Erythroblast (primary cell): ENCODE data around the gene TRPC4.

Source experiments
- GATA1 ChIP-seq: IDR thresholded peaks from 2 replicates; pipeline ENCODE4 v1.6.1; 2011; ENCODE audit warnings: low read depth, mild to moderate bottlenecking, control low read depth, low read length, moderate library complexity
- POLR2A ChIP-seq: IDR thresholded peaks from 2 replicates; pipeline ENCODE4 v1.6.1; 2011; ENCODE audit warnings: mild to moderate bottlenecking, low read length

DNA sequence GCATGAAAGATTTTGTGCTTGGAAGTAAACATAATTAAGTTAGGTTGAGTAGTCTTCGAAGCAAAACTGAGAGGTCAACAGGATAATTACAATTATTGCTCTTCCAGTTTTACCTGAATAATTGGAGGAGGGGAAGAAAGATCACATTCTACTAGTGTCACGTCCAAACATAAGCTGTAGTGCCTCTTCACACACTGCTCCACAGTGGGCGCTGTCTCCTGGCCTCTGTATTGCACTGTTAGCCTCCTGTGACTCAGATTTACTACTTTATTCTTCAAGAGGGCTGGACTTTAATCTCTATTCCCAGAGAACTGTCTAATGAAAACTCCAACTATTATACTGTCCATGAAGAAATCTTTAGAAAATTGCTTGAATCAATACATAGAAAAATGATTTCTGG lies 62.9 kb downstream of the TRPC4 start:
- TF ChIP-seq GATA1 = no peak
- TF ChIP-seq POLR2A = no peak
